ENCODE results near the gene DGKI.

- TF ChIP-seq CTCF (IDR thresholded peaks at IDR 0.05), result no peak
- TF ChIP-seq POLR2AphosphoS5 (IDR thresholded peaks at IDR 0.05), result no peak
- TF ChIP-seq POLR2A (IDR thresholded peaks at IDR 0.05; ENCODE audit: low read depth), result no peak
- no peak for TF ChIP-seq EP300 (IDR thresholded peaks at IDR 0.05)
Observed at GRCh38 chr7:137545059-137545716, 301.6 kb downstream of the DGKI start.
